Measurements from ENCODE around the gene RABL3. TPM values are rescaled to one million over a fixed set of nuclear protein-coding genes. Genes with fewer than 3 reads are reported as not detected.
"Not testable (repeated sequence)": the region's sequence is repeated elsewhere in the genome, so short reads cannot be mapped to it uniquely, and the experiment has no call there.

RABL3 gene
- total RNA-seq, 4 donors from 2014 or later, result 8.2 to 23.7 (median 19.9) TPM

DNA sequence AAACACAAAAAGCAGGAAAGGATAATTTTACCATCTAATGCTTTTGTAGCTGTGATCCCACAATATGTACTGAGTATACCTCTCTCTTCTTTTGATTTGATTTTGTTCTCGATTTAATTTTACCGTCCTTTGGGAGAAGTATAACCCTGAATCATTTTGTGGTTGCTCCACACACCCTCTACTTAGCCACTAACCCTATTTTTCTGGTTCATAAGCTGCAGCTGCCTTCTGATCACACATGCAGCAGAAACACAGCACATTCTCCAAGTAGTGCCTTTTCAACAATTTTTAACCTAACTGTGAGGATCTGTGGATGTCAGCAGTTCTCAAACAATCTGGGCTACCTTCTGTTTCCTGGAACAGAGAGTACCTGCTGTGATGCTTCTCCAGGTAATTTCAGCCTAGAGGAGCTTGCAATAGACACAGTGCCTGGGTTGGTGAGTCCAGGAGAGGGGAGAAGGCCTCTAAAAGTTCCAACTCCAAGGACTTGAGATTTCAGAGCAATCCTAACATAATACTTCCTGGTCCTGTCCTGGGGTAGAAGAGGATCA is 100.5 kb downstream of the RABL3 start:
- H3K9me3 ChIP-seq, result no peaks in the 10 kb centered on the region
- H3K27ac ChIP-seq, result no peak overlapping the region
- in situ Hi-C loops (cut with MboI; ENCODE audit: low pct_ligation_motif_present in 1 of 4, low pct_unique_long_range_greater_than_20kb in 1 of 4, low sequenced_read_pairs in 3 of 4) (no loop called here), intact Hi-C loops (cut with DNase I; ENCODE audit: low total_unique reads) (no loop called here)
- DNase-seq, result no peak
- no peaks in the 10 kb centered on the region for H3K27me3 ChIP-seq
- peaks cover 0 to 9% (median 2%) of the 10 kb centered on the region in 4 donors for H3K4me1 ChIP-seq
- WGBS, 2 donors (ENCODE audit: low coverage in 1 of 2), result 92 to 100% methylated on average over 2 of the region's 2 CpGs
- no peak for TF ChIP-seq POLR2AphosphoS5 (IDR thresholded peaks at IDR 0.05)
- TF ChIP-seq, protein P1, sequence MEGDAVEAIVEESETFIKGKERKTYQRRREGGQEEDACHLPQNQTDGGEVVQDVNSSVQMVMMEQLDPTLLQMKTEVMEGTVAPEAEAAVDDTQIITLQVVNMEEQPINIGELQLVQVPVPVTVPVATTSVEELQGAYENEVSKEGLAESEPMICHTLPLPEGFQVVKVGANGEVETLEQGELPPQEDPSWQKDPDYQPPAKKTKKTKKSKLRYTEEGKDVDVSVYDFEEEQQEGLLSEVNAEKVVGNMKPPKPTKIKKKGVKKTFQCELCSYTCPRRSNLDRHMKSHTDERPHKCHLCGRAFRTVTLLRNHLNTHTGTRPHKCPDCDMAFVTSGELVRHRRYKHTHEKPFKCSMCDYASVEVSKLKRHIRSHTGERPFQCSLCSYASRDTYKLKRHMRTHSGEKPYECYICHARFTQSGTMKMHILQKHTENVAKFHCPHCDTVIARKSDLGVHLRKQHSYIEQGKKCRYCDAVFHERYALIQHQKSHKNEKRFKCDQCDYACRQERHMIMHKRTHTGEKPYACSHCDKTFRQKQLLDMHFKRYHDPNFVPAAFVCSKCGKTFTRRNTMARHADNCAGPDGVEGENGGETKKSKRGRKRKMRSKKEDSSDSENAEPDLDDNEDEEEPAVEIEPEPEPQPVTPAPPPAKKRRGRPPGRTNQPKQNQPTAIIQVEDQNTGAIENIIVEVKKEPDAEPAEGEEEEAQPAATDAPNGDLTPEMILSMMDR (IDR thresholded peaks at IDR 0.05), result no peak
- TF ChIP-seq POLR2A (IDR thresholded peaks at IDR 0.05), result no peak
- no peak for TF ChIP-seq EP300 (IDR thresholded peaks at IDR 0.05; ENCODE audit: low read depth)
- no peaks in the 10 kb centered on the region for H3K36me3 ChIP-seq
- no peak overlapping the region for H3K4me3 ChIP-seq

DNA sequence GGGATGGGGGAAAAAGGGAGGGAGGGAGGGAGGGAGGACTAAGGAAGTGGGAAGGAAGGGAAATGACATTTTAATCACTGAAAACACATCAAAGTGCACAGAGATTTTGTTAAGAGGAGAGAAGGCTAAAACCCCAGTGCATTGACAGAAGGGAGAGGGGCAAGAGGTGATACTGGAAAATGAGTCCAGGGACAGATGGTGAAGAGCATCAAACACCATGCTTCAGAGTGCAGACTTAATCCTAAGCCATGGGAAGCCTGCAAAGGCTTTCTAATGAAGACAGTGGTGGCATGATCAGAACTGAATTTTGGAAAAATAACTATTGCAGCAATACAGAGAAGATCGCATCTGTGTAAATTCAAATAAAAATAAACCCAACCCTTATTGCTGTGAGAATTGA is 102.1 kb downstream of the RABL3 start:
- in situ Hi-C loops (cut with MboI; ENCODE audit: low pct_ligation_motif_present in 1 of 4, low pct_unique_long_range_greater_than_20kb in 1 of 4, low sequenced_read_pairs in 3 of 4), result no loop called here

GRCh38 chr3:120638820-120639219 is 103.5 kb downstream of the RABL3 start:
- H3K36me3 ChIP-seq; intact Hi-C loops (cut with DNase I; ENCODE audit: low total_unique reads); in situ Hi-C loops (cut with MboI; ENCODE audit: low pct_ligation_motif_present in 1 of 4, low pct_unique_long_range_greater_than_20kb in 1 of 4, low sequenced_read_pairs in 3 of 4); H3K27me3 ChIP-seq; H3K4me3 ChIP-seq; H3K9me3 ChIP-seq; H3K27ac ChIP-seq; DNase-seq: not testable (repeated sequence)
- peaks cover 0 to 12% (median 4%) of the 10 kb centered on the region in 4 donors for H3K4me1 ChIP-seq
- WGBS, 2 donors (ENCODE audit: low coverage in 1 of 2), result 86 to 92% methylated on average over 4 of the region's 4 CpGs

More for the DNA sequence above, 102.1 kb downstream of the RABL3 start:
- intact Hi-C loops (cut with DNase I; ENCODE audit: low total_unique reads), result no loop called here
- Histone ChIP-seq H3K27ac (no peak overlapping the region), H3K36me3 (no peaks in the 10 kb centered on the region), H3K27me3 (no peaks in the 10 kb centered on the region), H3K4me3 (no peak overlapping the region), H3K9me3 (no peaks in the 10 kb centered on the region), H3K4me1 (peaks cover 0 to 12% (median 4%) of the 10 kb centered on the region in 4 donors)
- DNase-seq, result no peak
- TF ChIP-seq EP300 (IDR thresholded peaks at IDR 0.05; ENCODE audit: low read depth) (no peak), POLR2A (IDR thresholded peaks at IDR 0.05) (no peak), POLR2AphosphoS5 (IDR thresholded peaks at IDR 0.05) (no peak)
- TF ChIP-seq, protein P1 (IDR thresholded peaks at IDR 0.05), result no peak
- 89 to 90% methylated on average over 1 of the region's 1 CpG for WGBS, 2 donors (ENCODE audit: low coverage in 1 of 2)

- 79 to 95% methylated on average over 3 to 6 of the region's 6 CpGs for WGBS, 2 donors (ENCODE audit: low coverage in 1 of 2)
- Histone ChIP-seq H3K9me3 (no peaks in the 10 kb centered on the region), H3K27me3 (no peaks in the 10 kb centered on the region), H3K36me3 (no peaks in the 10 kb centered on the region), H3K4me1 (peaks cover 0 to 12% (median 4%) of the 10 kb centered on the region in 4 donors), H3K4me3 (no peak overlapping the region), H3K27ac (no peak overlapping the region)
- intact Hi-C loops (cut with DNase I; ENCODE audit: low total_unique reads) (no loop called here), in situ Hi-C loops (cut with MboI; ENCODE audit: low pct_ligation_motif_present in 1 of 4, low pct_unique_long_range_greater_than_20kb in 1 of 4, low sequenced_read_pairs in 3 of 4) (no loop called here)
- DNase-seq, result no peak
- TF ChIP-seq POLR2AphosphoS5 (IDR thresholded peaks at IDR 0.05) (no peak), EP300 (IDR thresholded peaks at IDR 0.05; ENCODE audit: low read depth) (no peak), POLR2A (IDR thresholded peaks at IDR 0.05) (no peak)
- TF ChIP-seq, protein P1 (IDR thresholded peaks at IDR 0.05), result no peak
Observed at GRCh38 chr3:120637851-120638559, 104.3 kb downstream of the RABL3 start.
